Gastrocnemius medialis (tissue), 4 donors: ENCODE results near the gene LPCAT1. TPM values are rescaled to one million over a fixed set of nuclear protein-coding genes. Genes with fewer than 3 reads are reported as not detected.

Experiments
- ATAC-seq, 2 donors: fragments of 150-250 bp; one replicate each; pipeline ENCODE4 v1.9.1; 2016
- DNase-seq, 2 donors: peaks; one replicate each; pipeline ENCODE4 v3.0.0-alpha.2; 2019
- H3K27ac ChIP-seq, 4 donors: fragments of 200-600 bp; sonication (generic); 1 replicate in 1 of 4; 2 replicates in 3 of 4; pipeline ENCODE4 v1.5.1; 2016 to 2018; ENCODE audit warnings: mild to moderate bottlenecking in 2 of 4, moderate library complexity in 1 of 4
- H3K27me3 ChIP-seq, 3 donors: fragments of 200-600 bp; sonication (generic) in 2 of 3; 1 replicate in 1 of 3; 2 replicates in 2 of 3; pipeline versions ENCODE4 v1.5.1 to v1.6.0; 2016 to 2019; ENCODE audit warnings: mild to moderate bottlenecking in 1 of 3, moderate library complexity in 1 of 3
- H3K36me3 ChIP-seq, 2 donors: fragments of 200-600 bp; sonication (generic) in 1 of 2; one replicate each; pipeline ENCODE4 v1.5.1; 2017 to 2018
- H3K4me1 ChIP-seq, 2 donors: fragments of 200-600 bp; sonication (generic) in 1 of 2; one replicate each; pipeline ENCODE4 v1.5.1; 2016 to 2017; ENCODE audit warnings: mild to moderate bottlenecking in 2 of 2
- H3K4me3 ChIP-seq, 4 donors: fragments of 200-600 bp; sonication (generic) in 3 of 4; 1 replicate in 1 of 4; 2 replicates in 3 of 4; pipeline ENCODE4 v1.5.1; 2016 to 2019; ENCODE audit warnings: mild to moderate bottlenecking in 2 of 4
- H3K9me3 ChIP-seq, 3 donors: fragments of 200-600 bp; sonication (generic) in 2 of 3; 1 replicate in 1 of 3; 2 replicates in 2 of 3; pipeline ENCODE4 v1.5.1; 2016 to 2019
- CTCF ChIP-seq, 5 experiments: fragments of 450-650 bp in 3 of 5; fragments of 200-600 bp in 2 of 5; sonication (generic) in 2 of 5; IDR thresholded peaks in 4 of 5; conservative IDR thresholded peaks in 1 of 5; 1 replicate in 4 of 5; 2 replicates in 1 of 5; pipeline ENCODE4 v1.5.1; 2016 to 2019; ENCODE audit warnings: antibody characterized with exemption in 5 of 5, mild to moderate bottlenecking in 3 of 5, moderate library complexity in 3 of 5
- POLR2A ChIP-seq, 2 donors: fragments of 450-650 bp; IDR thresholded peaks; one replicate each; pipeline ENCODE4 v1.6.1; 2017; ENCODE audit warnings: antibody characterized with exemption in 2 of 2, mild to moderate bottlenecking in 2 of 2, moderate library complexity in 2 of 2
- in situ Hi-C, 4 donors: fragments of 200-750 bp; cut with MboI; loops; one replicate each; pipeline versions ENCODE4 v1.15.0 to v1.8.0; 2017; ENCODE audit warnings: low sequenced_read_pairs in 4 of 4
- intact Hi-C: fragments of 100-400 bp; cut with DNase I; formaldehyde crosslinking; loops from one replicate; pipeline ENCODE4 v1.15.1; 2023; ENCODE audit warnings: low total_unique reads
- total RNA-seq, 4 donors: library from RNA; depleted of rRNA; stranded (reverse); fragments of >200 nt; gene quantifications; one replicate each; pipeline versions ENCODE4 v1.1.0 to v1.2.3, GENCODE V29; 2016

The LPCAT1 gene
- total RNA-seq, 4 donors from 2014 or later: 1.4 to 9.2 (median 4.2) TPM

DNA sequence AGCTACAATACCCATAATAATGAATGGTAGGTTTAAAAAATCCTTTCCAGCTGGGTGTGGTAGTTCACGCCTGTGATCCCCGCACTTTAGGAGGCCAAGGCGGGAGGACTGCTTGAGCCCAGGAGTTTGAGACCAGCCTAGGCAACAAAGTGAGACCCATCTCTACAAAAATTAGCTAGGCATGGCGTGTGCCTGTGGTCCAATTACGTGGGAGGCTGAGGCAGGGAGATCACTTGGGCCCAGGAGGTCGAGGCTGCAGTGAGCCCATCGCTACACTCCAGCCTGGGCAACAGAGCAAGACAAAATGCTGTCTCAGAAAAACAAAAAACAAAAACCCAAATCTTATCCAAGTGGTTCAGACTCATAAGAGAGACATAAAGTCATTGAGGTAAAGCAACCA lies 44.7 kb downstream of the LPCAT1 start:
- ATAC-seq: no peak
- no peak for TF ChIP-seq POLR2A (IDR thresholded peaks at IDR 0.05)
- TF ChIP-seq CTCF (IDR thresholded peaks at IDR 0.05 in 4 of 5, conservative IDR thresholded peaks at IDR 0.05 in 1 of 5): no peak
- Histone ChIP-seq H3K9me3 (no peaks in the 10 kb centered on the region), H3K27ac (no peak overlapping the region), H3K36me3 (no peaks in the 10 kb centered on the region), H3K4me3 (no peak overlapping the region), H3K27me3 (no peaks in the 10 kb centered on the region), H3K4me1 (no peaks in the 10 kb centered on the region)
- intact Hi-C loops (no loop called here), in situ Hi-C loops (no loop called here)
- no peak for DNase-seq

GRCh38 chr5:1478271-1479035 lies 45.3 kb downstream of the LPCAT1 start:
- intact Hi-C loops (no loop called here), in situ Hi-C loops (no loop called here)
- Histone ChIP-seq H3K36me3 (no peaks in the 10 kb centered on the region), H3K27me3 (no peaks in the 10 kb centered on the region), H3K27ac (no peak overlapping the region), H3K9me3 (no peaks in the 10 kb centered on the region), H3K4me1 (no peaks in the 10 kb centered on the region), H3K4me3 (no peak overlapping the region)
- ATAC-seq (no peak), DNase-seq (no peak)
- TF ChIP-seq POLR2A (IDR thresholded peaks at IDR 0.05) (no peak), CTCF (IDR thresholded peaks at IDR 0.05 in 4 of 5, conservative IDR thresholded peaks at IDR 0.05 in 1 of 5) (no peak)

DNA sequence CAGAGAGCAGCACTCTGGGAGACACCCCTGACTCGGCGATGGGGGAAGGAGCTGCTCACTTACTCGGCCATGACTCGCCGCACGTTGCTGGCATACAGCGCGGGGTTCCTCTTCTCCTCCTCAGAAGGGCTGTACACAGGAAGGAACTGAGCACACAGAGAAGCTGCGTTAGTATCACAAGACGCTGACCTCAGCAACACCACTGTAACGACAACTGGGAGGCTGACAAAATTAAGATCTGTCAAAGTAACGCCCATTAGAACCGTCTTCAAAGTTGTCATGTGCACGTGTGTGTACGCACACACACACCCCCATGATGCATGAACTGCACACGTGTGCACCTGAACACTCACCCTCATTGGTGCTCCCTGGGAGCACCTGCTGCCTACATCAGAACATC lies 46.4 kb downstream of the LPCAT1 start:
- Histone ChIP-seq H3K4me1 (no peaks in the 10 kb centered on the region), H3K27me3 (no peaks in the 10 kb centered on the region), H3K27ac (no peak overlapping the region), H3K4me3 (no peak overlapping the region), H3K36me3 (no peaks in the 10 kb centered on the region), H3K9me3 (no peaks in the 10 kb centered on the region)
- intact Hi-C loops (no loop called here), in situ Hi-C loops (no loop called here)
- DNase-seq (peak; percentile 39 to 53), ATAC-seq (peak in 1 of 2 donors; percentile 33)
- no peak for TF ChIP-seq POLR2A (IDR thresholded peaks at IDR 0.05)
- no peak for TF ChIP-seq CTCF (IDR thresholded peaks at IDR 0.05 in 4 of 5, conservative IDR thresholded peaks at IDR 0.05 in 1 of 5)

DNA sequence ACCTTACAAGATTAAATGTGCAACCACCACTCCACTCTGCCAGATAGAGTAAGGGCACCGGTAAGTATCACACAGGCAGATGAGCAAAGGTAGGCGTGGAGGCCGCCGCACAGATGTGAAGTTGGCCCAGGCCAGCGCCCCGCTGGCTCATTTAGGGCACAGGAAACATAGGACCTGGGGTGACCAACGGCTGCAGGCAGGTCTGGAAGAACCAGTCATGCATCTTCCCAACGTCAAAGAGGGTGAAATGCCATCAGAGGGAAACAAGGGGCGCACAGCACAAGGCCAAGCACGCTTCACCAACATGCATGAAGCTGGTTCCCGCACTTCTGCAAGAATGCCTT lies 46.8 kb downstream of the LPCAT1 start:
- H3K9me3 ChIP-seq: no peaks in the 10 kb centered on the region
- H3K4me3 ChIP-seq: no peak overlapping the region
- no peak overlapping the region for H3K27ac ChIP-seq
- H3K4me1 ChIP-seq: no peaks in the 10 kb centered on the region
- no peak for DNase-seq
- no peaks in the 10 kb centered on the region for H3K36me3 ChIP-seq
- in situ Hi-C loops (no loop called here), intact Hi-C loops (no loop called here)
- TF ChIP-seq CTCF (IDR thresholded peaks at IDR 0.05 in 4 of 5, conservative IDR thresholded peaks at IDR 0.05 in 1 of 5) (no peak), POLR2A (IDR thresholded peaks at IDR 0.05) (no peak)
- H3K27me3 ChIP-seq: no peaks in the 10 kb centered on the region
- ATAC-seq: no peak
